ENCODE data around the gene UBA52. TPM values are rescaled to one million over a fixed set of nuclear protein-coding genes. Genes with fewer than 3 reads are reported as not detected.

The UBA52 gene
- total and polyA plus RNA-seq, 2 of the 13 experiments (the other 11 are each of a cell fraction or from before 2014, with no cell fraction given), result 959 to 1,782 TPM

- no peak for TF ChIP-seq ATRX (CRISPR knock-in tag; IDR thresholded peaks at IDR 0.05; ENCODE audit: borderline replicate concordance)
- TF ChIP-seq FOXA3 (CRISPR knock-in tag; IDR thresholded peaks at IDR 0.05), result peak; percentile 59
- TF ChIP-seq TBX3 (IDR thresholded peaks at IDR 0.05; ENCODE audit: borderline replicate concordance), result peak; percentile 52; the same call in 1 of the 2 replicates
- TF ChIP-seq, protein P1, sequence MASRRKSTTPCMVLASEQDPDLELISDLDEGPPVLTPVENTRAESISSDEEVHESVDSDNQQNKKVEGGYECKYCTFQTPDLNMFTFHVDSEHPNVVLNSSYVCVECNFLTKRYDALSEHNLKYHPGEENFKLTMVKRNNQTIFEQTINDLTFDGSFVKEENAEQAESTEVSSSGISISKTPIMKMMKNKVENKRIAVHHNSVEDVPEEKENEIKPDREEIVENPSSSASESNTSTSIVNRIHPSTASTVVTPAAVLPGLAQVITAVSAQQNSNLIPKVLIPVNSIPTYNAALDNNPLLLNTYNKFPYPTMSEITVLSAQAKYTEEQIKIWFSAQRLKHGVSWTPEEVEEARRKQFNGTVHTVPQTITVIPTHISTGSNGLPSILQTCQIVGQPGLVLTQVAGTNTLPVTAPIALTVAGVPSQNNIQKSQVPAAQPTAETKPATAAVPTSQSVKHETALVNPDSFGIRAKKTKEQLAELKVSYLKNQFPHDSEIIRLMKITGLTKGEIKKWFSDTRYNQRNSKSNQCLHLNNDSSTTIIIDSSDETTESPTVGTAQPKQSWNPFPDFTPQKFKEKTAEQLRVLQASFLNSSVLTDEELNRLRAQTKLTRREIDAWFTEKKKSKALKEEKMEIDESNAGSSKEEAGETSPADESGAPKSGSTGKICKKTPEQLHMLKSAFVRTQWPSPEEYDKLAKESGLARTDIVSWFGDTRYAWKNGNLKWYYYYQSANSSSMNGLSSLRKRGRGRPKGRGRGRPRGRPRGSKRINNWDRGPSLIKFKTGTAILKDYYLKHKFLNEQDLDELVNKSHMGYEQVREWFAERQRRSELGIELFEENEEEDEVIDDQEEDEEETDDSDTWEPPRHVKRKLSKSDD (CRISPR knock-in tag; IDR thresholded peaks at IDR 0.05; ENCODE audit: low read depth), result 0 out of 2 replicates have a peak, but pooled peaks have one; percentile 42
- peak; percentile 78; the same call in 1 of the 2 replicates for TF ChIP-seq REPIN1 (CRISPR knock-in tag; IDR thresholded peaks at IDR 0.05; ENCODE audit: borderline replicate concordance, low read depth)
- TF ChIP-seq NR0B2 (CRISPR knock-in tag; IDR thresholded peaks at IDR 0.05), result 0 out of 2 replicates have a peak, but pooled peaks have one; percentile 15
- peak; percentile 56; the same call in 1 of the 2 replicates for TF ChIP-seq ELF1 (CRISPR knock-in tag; IDR thresholded peaks at IDR 0.05)
- TF ChIP-seq ZNF782 (CRISPR knock-in tag; IDR thresholded peaks at IDR 0.05; ENCODE audit: borderline replicate concordance), result no peak
- TF ChIP-seq ZFP37 (CRISPR knock-in tag; IDR thresholded peaks at IDR 0.05; ENCODE audit: borderline replicate concordance), result no peak
- TF ChIP-seq ZC3H13 (CRISPR knock-in tag; IDR thresholded peaks at IDR 0.05), result no peak; the same call in 1 of the 2 replicates
- peak; percentile 31 for TF ChIP-seq TBL1XR1 (IDR thresholded peaks at IDR 0.05; ENCODE audit: borderline replicate concordance, low read length, partially characterized antibody)
- TF ChIP-seq KDM4B (CRISPR knock-in tag; IDR thresholded peaks at IDR 0.05), result peak; percentile 18; the same call in 1 of the 2 replicates
- 0 out of 2 replicates have a peak, but pooled peaks have one; percentile 39 for TF ChIP-seq SATB2 (CRISPR knock-in tag; IDR thresholded peaks at IDR 0.05)
- TF ChIP-seq MAX (IDR thresholded peaks at IDR 0.05), result peak; percentile 67
- TF ChIP-seq ASH2L (IDR thresholded peaks at IDR 0.05; ENCODE audit: insufficient read length, low read depth, low read length), result no peak
- TF ChIP-seq MAZ (IDR thresholded peaks at IDR 0.05; ENCODE audit: borderline replicate concordance, low read depth, low read length), result peak; percentile 36; the same call in 1 of the 2 replicates
- TF ChIP-seq MAZ (CRISPR knock-in tag; IDR thresholded peaks at IDR 0.05; ENCODE audit: low read depth), result peak; percentile 77
- TF ChIP-seq ZSCAN31 (CRISPR knock-in tag; IDR thresholded peaks at IDR 0.05; ENCODE audit: low read depth), result 0 out of 2 replicates have a peak, but pooled peaks have one; percentile 38
- TF ChIP-seq BRD4 (CRISPR knock-in tag; IDR thresholded peaks at IDR 0.05), result peak; percentile 22; the same call in 1 of the 2 replicates
- TF ChIP-seq, protein P2, sequence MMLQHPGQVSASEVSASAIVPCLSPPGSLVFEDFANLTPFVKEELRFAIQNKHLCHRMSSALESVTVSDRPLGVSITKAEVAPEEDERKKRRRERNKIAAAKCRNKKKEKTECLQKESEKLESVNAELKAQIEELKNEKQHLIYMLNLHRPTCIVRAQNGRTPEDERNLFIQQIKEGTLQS (CRISPR knock-in tag; IDR thresholded peaks at IDR 0.05), result no peak
- 0 out of 2 replicates have a peak, but pooled peaks have one; percentile 7 for TF ChIP-seq KDM1A (CRISPR knock-in tag; IDR thresholded peaks at IDR 0.05)
- no peak for TF ChIP-seq CREBL2 (CRISPR knock-in tag; IDR thresholded peaks at IDR 0.05; ENCODE audit: borderline replicate concordance)
These were observed 39.1 kb downstream of the UBA52 start (continued) for GRCh38 chr19:18610556-18611326.
